Heart left ventricle (tissue), 13 donors: ENCODE measurements around the gene NAALADL2.

Experiments
- CTCF ChIP-seq, 12 donors: fragments of 200-600 bp; sonication (generic) in 4 of 12; IDR thresholded peaks; one replicate each; pipeline versions ENCODE4 v1.5.0 to v1.8.0; 2018 to 2022; ENCODE audit warnings: antibody characterized with exemption in 12 of 12, mild to moderate bottlenecking in 5 of 12
- POLR2A ChIP-seq, 2 donors: fragments of 450-650 bp; IDR thresholded peaks; one replicate each; pipeline ENCODE4 v1.6.1; 2017; ENCODE audit warnings: antibody characterized with exemption in 2 of 2, mild to moderate bottlenecking in 2 of 2, moderate library complexity in 2 of 2
- donor health status: ischemic (EF 13 %, LVEDD 7.1; RV severe dilation, severe dysfunction).
- donor health status: DM: no; HTN: yes; CAD: no.
- donor health status: DM: no; HTN: no; CAD: no.
- donor health status: ischemic (EF 25% LVEDD 6.9; RV normal size, moderate dysfunction).
- donor health status: ischemic (EF 25% LVEDD 5.7; RV mildly dilated, moderate dysfunction).
- donor health status: ischemic (EF 35%, LVEDD 5.7; RV mildly dilated, moderate dysfunction).
- donor health status: nonischemic (EF 11% LVEDD 7.7; RV severe dilation, severe dysfunction).
- donor health status: DM: yes; HTN: yes; CAD: no.
- donor health status: PGD.
- donor health status: ischemic (EF 29% LVEDD 5.4; RV normal size, mild dysfunction).
- donor health status: nonischemic (EF 23%, LVEDD 6.1; RV moderate dilation, normal function).

DNA sequence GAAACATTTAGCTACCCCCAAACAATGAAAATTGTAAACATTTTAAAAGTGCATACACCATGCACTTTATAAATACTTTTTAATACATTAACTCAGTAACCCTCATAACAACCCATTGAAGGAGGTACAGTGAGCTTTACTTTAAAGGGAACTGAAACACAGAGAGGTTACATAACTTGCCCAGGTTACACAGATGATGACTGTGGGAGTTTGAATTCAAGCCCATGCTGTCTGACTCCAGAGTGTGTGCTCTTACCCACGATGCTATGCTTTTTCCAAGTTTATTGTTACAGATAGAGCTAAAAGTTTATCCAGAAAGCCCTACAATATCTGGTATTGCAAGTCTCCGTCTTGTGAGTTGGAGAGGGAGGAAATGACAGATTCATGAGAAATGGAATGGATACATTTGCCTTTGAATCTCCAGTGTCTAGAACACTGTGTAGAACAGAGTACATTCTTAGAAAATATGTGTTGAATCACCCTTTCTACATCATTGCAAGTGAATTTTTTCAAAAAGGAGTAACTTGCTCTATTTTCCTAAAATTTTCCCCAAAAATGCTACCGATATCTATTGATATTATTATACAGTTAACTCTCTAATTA, 428.3 kb downstream of the NAALADL2 start:
- no peak for TF ChIP-seq CTCF (IDR thresholded peaks at IDR 0.05)
- TF ChIP-seq POLR2A (IDR thresholded peaks at IDR 0.05), result no peak
